Omental fat pad (tissue), 4 donors: ENCODE measurements around the gene TNPO2. TPM values are rescaled to one million over a fixed set of nuclear protein-coding genes. Genes with fewer than 3 reads are reported as not detected.

ENCODE experiments used
- ATAC-seq: fragments of 150-250 bp; one replicate; pipeline ENCODE4 v1.9.1; 2016; ENCODE audit warnings: mild to moderate bottlenecking, moderate library complexity; ENCODE audit not compliant: low FRiP score
- DNase-seq: peaks from one replicate; pipeline ENCODE4 v3.0.0-alpha.2; 2019; ENCODE audit warnings: low spot score
- total RNA-seq, 4 donors: library from RNA; depleted of rRNA; stranded (reverse); fragments of >200 nt; gene quantifications; one replicate each; pipeline ENCODE4 v1.1.0, GENCODE V29; 2016
- TF ChIP-seq, protein P1 (sequence below), 3 donors: fragments of 450-650 bp; IDR thresholded peaks; one replicate each; pipeline ENCODE4 v1.5.1; 2016 to 2017; ENCODE audit warnings: antibody characterized with exemption in 3 of 3, mild to moderate bottlenecking in 3 of 3, moderate library complexity in 2 of 3

The TNPO2 gene
- total RNA-seq, 4 donors from 2014 or later, result 44.8 to 95.4 (median 55.8) TPM

GRCh38 chr19:12764698-12765097 is 41.0 kb upstream of the TNPO2 start:
- TF ChIP-seq, protein P1, sequence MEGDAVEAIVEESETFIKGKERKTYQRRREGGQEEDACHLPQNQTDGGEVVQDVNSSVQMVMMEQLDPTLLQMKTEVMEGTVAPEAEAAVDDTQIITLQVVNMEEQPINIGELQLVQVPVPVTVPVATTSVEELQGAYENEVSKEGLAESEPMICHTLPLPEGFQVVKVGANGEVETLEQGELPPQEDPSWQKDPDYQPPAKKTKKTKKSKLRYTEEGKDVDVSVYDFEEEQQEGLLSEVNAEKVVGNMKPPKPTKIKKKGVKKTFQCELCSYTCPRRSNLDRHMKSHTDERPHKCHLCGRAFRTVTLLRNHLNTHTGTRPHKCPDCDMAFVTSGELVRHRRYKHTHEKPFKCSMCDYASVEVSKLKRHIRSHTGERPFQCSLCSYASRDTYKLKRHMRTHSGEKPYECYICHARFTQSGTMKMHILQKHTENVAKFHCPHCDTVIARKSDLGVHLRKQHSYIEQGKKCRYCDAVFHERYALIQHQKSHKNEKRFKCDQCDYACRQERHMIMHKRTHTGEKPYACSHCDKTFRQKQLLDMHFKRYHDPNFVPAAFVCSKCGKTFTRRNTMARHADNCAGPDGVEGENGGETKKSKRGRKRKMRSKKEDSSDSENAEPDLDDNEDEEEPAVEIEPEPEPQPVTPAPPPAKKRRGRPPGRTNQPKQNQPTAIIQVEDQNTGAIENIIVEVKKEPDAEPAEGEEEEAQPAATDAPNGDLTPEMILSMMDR (IDR thresholded peaks at IDR 0.05), result no peak
- DNase-seq, result no peak
- ATAC-seq, result no peak

GRCh38 chr19:12763100-12763499 is 39.4 kb upstream of the TNPO2 start:
- no peak for ATAC-seq
- TF ChIP-seq, protein P1 (IDR thresholded peaks at IDR 0.05), result no peak

DNA sequence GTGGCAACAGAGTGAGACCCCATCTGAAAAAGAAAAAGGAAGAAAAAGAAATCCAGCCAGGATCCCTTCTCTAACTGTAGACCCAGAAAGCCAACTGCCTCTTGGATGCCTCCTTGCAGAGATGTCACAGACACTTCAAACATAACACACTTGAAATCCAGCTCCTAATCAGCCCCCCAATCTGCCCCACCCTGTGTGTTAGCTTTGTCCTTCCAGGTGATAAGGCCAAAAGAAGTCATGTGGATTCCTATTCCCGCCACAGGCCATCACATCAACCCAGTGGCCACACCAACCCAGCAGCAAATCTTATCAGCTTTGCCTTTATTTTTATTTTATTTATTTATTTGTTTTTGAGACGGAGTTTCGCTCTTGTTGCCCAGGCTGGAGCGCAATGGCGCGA is 36.0 kb upstream of the TNPO2 start:
- DNase-seq (no peak), ATAC-seq (no peak)
- TF ChIP-seq, protein P1 (IDR thresholded peaks at IDR 0.05), result no peak

More at GRCh38 chr19:12763100-12763499, 39.4 kb upstream of the TNPO2 start:
- no peak for DNase-seq

- DNase-seq, result peak; percentile 35
- TF ChIP-seq, protein P1 (IDR thresholded peaks at IDR 0.05), result peak in 2 of 3 donors; percentile 36 to 55
Measured at GRCh38 chr19:12757544-12758274, 34.0 kb upstream of the TNPO2 start.

GRCh38 chr19:12756150-12756883 is 32.6 kb upstream of the TNPO2 start:
- DNase-seq, result no peak
- TF ChIP-seq, protein P1 (IDR thresholded peaks at IDR 0.05), result no peak
- ATAC-seq, result no peak

More at GRCh38 chr19:12757544-12758274, 34.0 kb upstream of the TNPO2 start:
- ATAC-seq, result peak; percentile 67

- no peak for ATAC-seq
- DNase-seq, result no peak
- TF ChIP-seq, protein P1 (IDR thresholded peaks at IDR 0.05), result no peak
Measured at GRCh38 chr19:12754465-12755196, 30.9 kb upstream of the TNPO2 start.
